Kidney glomerular epithelial cell (primary cell): Measurements from ENCODE around the gene PRH1.

Experiments
- DNase-seq: peaks from one replicate; lab custom pipeline; 2025; lab: John Stamatoyannopoulos, UW

Gene PRH1

GRCh38 chr12:10838461-10838860 lies 45.6 kb downstream of the PRH1 start:
- DNase-seq, result no peak
